HG02938 (cell line): ENCODE data around the gene HSD11B2.

ENCODE experiments used
- ATAC-seq: cut with Tn5 transposase; IDR thresholded peaks from one replicate; pipeline ENCODE4 v1.9.1; 2021; ENCODE audit warnings: mild to moderate bottlenecking, moderate library complexity; ENCODE audit not compliant: unreplicated experiment

HSD11B2 gene

DNA sequence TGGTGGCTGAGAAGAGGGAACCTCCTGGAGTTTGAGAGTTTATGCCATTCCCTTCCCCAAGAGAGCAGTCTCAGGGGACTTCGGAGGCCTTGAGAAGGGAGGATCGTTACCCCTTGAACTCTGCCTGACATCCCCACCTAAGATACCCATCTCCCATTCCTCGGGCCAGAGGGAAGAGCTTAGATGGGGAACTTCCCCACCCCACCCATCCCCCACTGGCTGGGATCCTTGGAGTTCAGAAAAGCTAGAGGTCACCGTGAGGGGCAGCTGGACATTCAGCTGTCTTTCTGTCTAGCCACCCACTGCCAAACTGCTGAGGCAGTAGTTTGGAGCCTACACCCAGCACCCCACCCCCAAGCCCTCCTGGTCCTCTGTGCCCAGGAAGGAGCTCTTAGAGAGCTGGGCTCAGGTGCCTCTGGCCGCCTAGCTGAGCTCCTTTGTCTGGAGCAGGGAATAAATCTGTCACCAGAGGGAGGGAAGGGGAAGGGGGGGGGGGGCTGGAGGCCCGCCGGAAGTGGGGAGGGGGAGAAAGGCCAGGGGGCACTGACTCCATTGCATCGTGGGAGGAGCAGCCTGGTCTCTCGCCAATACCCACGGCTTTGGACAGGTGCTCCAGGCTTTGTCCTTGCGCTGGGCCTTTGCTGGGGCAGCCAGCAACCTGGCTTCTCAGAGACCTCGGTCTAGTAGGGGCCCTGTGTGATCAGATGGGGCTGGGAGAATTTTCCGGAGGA is 1.0 kb downstream of the HSD11B2 start:
- no peak for ATAC-seq

DNA sequence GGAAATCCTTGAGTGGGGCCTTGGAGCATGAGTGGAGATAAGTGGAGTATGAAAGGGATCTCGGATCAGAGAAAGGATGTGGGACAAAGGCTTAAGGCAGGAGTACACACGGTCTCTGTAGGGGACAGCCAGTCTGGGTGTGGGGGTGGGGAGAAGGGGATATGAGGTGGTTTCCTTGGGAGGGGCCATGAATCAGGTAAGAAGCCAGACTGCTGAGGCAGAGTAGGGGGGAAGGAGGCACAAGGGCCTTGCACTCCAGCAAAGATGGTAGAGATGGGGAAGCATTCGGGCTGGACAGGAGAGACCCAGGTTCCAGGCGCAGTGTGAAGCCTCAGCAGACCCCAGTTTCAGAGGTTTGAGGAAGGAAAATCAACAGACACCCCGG is 1.6 kb downstream of the HSD11B2 start:
- ATAC-seq: no peak

DNA sequence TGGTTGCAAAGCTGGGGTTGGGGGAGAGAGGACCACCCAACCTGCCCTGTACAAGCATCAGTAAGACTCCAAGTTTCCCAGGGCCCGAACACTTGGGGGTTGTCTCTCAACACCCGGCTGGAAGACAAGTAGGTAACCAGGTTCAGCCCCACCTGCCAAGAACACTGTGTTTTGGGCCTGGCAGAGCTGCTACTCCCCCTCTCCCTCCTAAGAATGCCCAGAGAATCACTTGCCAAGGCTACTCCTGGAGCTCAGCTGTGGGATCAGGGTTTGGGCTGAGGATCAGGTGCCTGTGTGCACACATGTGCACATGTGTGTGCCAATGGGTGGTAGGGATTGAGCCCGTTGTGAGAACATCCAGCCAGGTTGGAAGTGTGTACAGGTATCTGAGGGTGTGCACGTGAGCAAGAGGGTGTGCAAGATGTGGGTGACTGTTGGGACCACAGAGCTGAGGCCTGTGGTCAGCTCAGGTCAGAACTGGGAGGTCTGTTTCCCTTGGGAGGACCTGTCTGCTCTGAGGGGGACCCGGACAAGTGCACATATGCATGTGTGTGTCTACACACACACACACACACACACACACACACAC is 2.3 kb downstream of the HSD11B2 start:
- ATAC-seq: no peak

DNA sequence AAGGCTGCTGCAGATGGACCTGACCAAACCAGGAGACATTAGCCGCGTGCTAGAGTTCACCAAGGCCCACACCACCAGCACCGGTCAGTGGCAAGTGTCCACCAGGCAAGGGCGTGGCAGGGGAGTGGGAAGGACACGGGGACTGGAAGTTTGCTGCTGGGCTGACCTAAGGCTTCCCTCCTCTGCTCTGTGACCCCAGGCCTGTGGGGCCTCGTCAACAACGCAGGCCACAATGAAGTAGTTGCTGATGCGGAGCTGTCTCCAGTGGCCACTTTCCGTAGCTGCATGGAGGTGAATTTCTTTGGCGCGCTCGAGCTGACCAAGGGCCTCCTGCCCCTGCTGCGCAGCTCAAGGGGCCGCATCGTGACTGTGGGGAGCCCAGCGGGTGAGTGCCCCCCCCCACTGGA is 4.8 kb downstream of the HSD11B2 start:
- ATAC-seq: no peak

DNA sequence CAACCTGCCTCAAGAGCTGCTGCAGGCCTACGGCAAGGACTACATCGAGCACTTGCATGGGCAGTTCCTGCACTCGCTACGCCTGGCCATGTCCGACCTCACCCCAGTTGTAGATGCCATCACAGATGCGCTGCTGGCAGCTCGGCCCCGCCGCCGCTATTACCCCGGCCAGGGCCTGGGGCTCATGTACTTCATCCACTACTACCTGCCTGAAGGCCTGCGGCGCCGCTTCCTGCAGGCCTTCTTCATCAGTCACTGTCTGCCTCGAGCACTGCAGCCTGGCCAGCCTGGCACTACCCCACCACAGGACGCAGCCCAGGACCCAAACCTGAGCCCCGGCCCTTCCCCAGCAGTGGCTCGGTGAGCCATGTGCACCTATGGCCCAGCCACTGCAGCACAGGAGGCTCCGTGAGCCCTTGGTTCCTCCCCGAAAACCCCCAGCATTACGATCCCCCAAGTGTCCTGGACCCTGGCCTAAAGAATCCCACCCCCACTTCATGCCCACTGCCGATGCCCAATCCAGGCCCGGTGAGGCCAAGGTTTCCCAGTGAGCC is 5.8 kb downstream of the HSD11B2 start:
- ATAC-seq: no peak

DNA sequence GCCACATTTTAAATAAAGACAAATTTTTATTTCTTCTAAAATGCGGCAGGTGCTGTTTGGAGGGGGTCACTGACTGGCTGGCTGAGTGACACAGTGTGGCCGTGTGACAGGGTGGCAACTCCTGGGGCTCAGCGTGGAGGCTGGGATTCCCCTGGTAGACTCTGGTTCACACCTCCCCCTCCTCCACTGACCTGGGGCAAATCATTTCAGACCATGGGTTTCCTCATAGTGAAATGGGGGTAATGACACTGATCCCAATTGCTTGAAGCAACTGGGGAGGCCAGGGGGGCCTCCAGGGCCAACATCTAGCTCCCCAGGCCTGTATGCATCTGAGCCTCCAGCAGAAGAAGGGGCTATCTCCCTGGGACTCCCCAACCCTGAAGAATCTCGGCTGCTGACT is 6.6 kb downstream of the HSD11B2 start:
- no peak for ATAC-seq

DNA sequence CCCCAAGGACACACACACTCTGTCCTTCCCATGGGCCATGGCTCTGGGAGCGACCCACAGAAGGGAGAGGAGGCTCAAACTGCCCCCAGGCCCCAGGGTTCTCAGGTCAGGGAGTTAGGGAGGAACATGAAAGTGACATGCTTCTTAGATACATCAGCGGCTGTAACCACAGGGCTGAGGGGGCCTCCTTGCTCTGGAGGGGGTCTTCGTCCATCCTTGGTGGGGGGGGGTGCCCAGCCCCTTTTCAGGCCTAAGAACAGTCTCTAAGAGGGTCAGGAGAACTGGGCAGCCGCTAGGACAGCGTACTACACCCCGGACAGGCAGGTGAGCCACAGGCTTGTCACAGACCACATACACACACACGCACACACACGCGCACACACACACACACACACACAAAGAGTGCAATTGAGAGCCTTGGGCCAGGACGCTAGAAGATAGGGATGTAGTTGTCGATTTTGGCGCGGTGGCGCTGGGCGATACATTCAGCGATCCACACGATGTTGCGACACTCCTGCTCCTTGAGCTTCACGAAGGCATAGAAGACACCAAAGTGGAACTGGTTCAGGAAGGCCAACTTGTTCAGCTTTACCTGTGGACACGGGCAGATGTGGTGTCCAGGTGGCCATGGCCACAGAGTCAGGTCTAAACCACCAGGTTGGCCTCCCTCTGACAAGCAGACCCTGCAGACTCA is 7.3 kb downstream of the HSD11B2 start:
- no peak for ATAC-seq

DNA sequence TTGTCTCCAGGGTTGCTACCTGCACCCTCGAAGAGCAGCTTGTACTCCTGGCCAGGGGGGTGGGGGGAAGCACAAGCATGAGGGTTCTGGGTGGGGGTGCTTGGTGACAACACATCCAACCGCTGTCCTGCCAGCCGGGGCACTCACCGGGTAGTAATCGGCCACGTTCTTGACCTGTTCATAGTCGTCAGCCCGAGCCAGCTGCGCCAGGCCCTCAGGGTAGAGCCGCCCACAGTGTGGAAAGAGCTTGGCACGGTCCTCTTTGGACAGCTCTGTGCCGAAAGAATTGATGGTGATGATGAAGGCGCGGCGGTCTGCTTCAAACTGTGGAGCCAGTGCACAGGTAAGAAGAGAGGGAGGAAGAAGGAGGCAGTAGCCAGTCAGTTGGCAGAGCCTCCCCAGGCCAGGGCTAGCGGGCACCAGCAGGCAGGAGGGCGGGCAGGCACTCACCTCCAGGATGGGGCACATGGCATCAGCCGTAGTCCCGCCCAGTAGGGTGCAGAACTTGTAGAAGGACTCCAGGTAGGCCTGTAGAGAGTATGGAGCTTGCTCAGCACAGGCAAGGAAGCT is 8.0 kb downstream of the HSD11B2 start:
- ATAC-seq: no peak

DNA sequence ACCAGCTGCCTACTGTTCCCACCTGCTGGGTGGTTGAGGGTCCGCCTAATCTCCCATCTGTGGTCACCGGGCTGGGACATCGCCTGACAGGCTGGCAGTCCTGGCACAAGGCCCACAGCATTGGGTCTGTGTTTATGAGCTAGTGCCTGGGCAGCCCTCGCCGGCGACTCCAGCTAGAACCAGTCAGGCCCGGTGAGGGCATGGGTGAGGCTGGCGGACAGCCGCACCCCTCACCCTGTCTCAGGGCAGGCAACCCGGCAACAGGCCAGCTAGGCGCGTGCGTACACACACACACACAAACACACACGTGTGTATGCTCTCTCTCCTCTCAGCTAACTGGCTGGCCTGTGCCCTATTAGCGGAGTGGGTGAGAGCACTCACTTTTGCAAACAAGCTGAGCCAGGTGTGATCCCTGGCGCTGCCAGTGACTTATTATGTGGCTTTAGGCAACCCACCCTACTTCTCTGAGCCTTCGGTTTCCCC is 10.4 kb downstream of the HSD11B2 start:
- no peak for ATAC-seq

DNA sequence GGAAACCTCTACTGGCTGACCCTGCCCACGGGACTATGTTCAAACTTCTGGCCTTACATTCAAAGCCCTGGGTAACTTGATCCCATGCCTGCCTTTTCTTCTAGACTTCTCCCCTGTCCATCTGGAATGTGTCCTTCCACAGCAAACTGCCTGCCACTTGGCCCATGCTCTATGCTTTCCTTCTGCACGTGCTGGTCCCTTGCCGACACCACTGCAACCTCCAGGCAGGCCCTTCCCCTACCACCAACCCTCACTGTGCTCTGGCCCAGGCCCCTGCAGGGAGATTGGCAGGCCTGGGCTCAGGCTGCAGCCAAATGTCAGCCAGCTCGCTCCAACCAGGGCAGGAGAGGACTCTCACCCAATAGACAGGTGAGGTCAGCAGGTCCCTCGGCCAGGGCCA is 11.0 kb downstream of the HSD11B2 start:
- ATAC-seq: no peak

DNA sequence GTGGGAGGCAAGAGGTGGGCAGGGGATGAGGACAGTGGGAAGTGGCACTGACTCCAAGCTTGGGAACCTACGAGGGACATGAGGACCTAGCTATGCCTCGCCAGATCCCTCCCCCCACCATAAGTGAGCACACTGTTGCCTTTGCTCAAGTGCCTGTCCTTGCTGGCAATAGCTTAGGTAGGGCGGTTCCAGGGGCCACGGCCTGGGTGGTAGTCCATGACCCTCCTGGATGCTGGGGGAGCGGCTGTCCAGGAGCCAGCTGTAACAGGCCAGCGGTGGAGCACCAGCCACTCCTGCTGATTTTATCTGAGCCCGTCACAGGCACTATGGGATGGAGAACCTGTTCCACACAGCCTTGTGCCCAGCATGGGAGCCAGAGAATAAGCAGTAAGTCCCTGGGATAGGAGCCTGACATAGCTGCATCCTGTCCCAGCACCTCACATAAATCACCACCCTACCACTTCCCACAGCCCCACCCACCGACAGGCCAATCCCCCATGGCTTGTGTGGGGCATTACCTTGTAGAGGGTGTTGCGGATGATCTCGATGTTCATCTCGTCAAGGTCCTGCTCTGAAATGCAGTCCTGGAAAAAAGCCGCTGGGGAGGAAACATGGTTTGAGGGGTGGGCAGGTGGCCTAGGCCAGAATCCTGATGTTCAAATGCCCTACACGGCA is 11.8 kb downstream of the HSD11B2 start:
- no peak for ATAC-seq

DNA sequence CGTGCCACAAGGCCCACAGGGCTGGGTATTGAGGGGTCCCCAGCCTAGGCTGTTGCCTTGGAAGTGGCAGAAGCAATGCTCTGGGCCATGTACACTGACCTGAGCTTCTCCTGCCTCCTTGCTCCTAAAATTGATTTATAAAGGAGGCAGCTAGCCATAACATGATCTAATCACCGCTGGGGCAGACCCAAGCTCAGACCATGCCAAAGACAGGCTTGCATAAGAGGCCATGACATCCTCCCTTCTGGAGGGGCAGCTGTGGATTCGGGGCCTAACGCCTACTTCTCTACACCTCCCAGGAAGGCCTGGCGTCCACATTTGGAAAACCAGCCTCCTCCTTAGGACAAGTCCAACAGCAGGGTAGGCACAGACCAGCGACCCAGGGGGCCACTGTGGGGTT is 12.3 kb downstream of the HSD11B2 start:
- ATAC-seq: no peak

DNA sequence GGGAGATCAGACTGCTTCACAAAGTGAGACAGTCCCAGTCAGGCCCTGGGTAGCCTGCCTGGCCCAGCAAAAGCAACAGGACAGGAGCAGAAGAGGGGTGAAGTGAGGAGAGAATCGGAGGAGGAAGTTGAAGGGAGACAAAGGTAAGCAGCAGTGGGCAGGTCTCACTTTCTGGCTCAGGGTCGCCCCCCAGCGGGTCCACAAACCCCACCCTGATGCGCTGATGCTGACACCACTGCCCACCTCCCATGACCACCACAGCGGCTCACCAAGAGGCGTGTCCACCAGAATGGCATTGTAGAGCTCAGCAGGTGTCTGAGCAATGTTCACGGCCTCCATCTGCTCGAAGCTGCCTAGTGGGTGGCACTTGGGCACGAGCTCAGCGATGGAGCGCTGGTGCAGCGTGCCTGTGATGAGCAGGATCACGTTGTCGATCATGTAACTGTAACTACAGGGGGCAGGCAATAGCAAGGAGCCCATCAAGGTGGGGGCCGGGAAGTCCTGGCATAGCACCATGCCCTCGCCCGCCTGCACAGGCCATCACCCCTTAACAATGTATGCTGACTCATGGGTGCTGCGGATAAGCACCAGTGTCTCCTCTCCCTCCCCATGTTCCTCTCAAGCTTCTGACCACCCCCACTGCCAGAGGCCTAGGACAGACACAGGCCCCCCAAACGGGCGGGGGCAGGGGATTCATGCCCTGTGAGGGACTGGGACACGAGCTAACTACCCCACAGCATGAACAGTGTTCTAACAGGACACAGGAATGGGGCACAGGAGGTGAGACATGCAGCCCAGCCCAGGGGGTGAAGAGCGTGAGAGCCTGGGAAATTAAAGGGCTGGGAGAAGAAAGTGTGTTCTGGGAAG is 13.6 kb downstream of the HSD11B2 start:
- ATAC-seq: no peak

DNA sequence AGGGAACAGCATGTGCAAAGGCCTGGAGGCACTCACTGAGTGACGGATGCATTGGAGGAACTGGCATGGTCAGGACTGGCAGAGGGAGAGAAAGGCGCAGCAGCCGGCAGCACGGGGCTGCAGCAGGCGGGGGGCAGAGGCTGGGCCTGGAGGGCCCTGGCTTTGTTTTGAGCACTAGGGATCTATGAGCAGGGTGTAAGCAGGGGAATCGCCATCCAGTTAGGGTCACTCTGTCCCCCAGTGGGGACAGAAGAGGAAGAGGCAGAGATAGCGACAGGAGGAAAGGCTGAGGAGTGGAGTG is 14.2 kb downstream of the HSD11B2 start:
- ATAC-seq: no peak

DNA sequence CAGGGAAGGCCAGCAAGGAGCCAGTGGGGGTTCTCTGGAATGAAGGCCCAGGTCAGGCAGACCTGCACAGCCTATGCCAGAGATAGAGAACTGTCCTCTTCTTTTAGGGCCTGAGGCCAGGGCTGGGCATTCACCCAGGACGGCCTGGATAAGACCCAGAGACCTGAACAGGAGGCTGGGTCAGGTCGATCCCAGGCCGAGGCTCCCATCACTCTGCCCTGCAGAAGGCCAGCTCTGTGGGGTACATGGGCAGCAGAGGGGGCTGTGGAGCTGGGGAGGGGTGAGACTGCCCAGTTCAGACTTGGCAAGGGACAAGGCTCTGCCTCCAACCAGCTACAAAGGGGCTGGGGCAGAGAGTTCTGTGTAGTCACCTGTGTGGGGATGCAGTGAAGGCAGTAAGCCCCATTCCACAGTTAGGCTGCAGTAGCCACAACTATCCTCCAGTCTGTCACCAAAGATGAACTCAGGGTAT is 14.6 kb downstream of the HSD11B2 start:
- ATAC-seq: no peak

DNA sequence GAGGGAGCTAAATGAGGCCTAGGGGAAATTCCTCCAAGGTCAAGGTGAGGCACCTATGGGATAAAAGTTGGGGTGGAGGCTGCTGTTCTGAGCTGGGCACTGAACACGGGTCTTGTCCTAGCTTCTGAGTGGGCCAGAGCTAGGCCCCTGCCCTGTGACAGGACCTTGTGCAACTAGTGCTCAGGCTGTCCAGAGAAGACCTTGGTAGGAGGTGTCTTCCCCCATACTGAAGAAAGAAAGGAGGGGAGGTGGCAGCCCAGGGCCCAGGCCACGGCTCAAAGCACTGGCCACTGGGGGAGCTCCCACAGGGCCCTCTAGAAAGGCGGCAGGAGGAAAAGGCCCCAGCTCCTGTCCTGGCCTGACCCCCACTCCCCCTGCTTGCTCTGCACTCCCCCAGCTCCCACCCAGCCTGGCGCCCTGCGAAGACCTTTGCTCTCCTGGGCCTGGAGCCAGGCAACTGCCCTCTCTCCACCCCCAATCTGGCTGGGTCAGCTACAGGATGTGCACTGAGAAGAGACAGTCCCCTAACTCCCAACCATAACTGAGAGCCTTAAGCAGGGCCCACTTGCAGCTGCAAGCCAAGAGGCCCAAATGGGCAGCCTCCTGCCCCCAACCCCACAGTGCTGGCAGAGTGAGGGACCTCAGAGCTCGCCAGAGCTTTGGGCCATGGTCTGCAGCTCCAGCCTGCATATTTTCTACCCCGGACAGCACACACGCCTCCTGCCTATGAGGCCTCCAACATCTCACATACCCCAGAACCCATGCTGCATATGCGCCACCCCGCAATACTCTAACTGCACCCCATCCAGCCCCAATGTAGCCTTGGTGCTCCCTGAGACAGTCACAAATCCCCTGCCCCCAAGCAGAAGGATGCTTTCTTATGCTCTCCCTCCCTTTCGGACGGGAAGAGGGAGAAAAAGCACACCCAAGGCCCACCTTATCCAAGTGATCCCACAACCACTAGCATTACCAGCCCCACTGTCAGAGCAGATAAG is 15.3 kb downstream of the HSD11B2 start:
- no peak for ATAC-seq

DNA sequence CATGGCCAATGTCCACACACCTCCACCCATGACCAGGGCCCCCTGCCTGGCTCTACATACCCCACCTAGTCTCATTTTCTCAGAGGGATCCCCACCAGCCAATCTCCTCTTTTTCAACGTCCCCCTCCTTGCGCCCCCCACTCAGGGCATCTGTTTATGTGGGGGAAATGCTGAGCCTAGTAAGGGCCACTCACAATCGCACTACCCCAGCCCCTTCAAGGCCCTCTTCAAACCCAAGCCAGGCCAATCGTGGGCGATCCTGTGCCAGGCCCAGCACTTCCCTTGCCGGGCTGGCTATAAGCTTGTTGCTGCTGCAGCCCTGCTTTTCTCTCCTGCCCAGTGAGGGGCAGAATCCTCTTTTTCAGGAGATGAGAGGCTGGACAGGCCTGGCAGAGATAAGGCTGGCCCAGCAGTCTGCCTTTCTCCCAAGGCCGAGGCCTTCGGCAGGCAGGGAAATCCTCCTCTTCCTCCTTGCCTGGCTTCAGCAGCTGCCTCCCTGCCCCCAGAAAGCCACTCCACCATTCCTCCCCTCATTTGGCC is 16.1 kb downstream of the HSD11B2 start:
- ATAC-seq: no peak

DNA sequence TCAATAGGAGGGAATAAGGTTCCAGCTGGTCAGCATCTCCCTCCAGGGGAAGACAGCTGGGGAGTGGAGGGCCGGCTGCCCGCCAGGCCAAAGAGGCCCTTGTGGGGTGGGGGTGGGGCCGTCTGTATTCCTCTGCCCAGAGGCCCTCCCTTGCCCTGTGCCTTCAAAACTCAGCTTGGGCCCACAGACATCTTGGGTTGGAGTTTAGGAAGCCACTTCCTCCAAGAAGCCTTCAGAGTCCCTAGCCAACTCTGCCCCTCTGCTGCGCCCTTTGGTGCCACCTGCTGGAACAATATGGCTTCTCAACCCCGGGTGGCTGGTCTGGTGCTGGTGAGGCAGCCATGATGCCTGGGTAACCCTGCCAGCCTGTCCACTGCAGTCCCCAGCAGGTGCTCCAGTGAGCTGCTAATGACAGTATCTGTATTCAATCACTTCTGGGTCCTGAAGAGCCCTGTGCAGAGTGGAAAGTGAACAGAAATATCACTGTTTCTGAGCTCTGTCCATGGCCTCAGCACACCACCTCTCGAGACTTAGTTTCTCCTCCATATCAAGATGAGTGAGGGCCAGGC is 16.7 kb downstream of the HSD11B2 start:
- ATAC-seq: no peak
